MCF 10A (cell line): Measurements from ENCODE around the gene PRKAR1B. TPM values are rescaled to one million over a fixed set of nuclear protein-coding genes. Genes with fewer than 3 reads are reported as not detected.

ENCODE experiments used
- BruUV-seq: library from RNA; stranded (reverse); fragments of 400-500 nt; replicated peaks from 2 replicates; lab custom pipeline; 2021; lab: Mats Ljungman, UMichigan
- CTCF ChIA-PET: fragments of 300-600 bp; sonication (Branson Sonifier 250); formaldehyde crosslinking; extraction: SDS; loops from one replicate; lab custom pipeline; 2021; ENCODE audit warnings: antibody characterized with exemption, inconsistent platforms; lab: Yijun Ruan, JAX
- POLR2A ChIA-PET: fragments of 300-600, 350-650 bp; sonication (Branson Sonifier 250); formaldehyde crosslinking; extraction: SDS; loops from one replicate; lab custom pipeline; 2020; ENCODE audit warnings: antibody characterized with exemption, inconsistent platforms; lab: Yijun Ruan, JAX
- DNase-seq: peaks from one replicate; pipeline ENCODE4 v3.0.0-alpha.2; 2018; ENCODE audit not compliant: unreplicated experiment
- H3K27ac Mint-ChIP-seq: one replicate; pipeline ENCODE4 v1.8.0; 2022; ENCODE audit warnings: mild to moderate bottlenecking, low read depth, mixed read lengths; ENCODE audit not compliant: unreplicated experiment
- H3K27me3 Mint-ChIP-seq: one replicate; pipeline ENCODE4 v1.8.0; 2022; ENCODE audit warnings: mixed read lengths; ENCODE audit not compliant: insufficient read depth, unreplicated experiment
- H3K36me3 Mint-ChIP-seq: one replicate; pipeline ENCODE4 v1.8.0; 2022; ENCODE audit warnings: mild to moderate bottlenecking, moderate library complexity, mixed read lengths; ENCODE audit not compliant: insufficient read depth, unreplicated experiment
- H3K4me1 Mint-ChIP-seq: one replicate; pipeline ENCODE4 v1.8.0; 2022; ENCODE audit warnings: mixed read lengths; ENCODE audit not compliant: insufficient read depth, unreplicated experiment
- H3K4me3 Mint-ChIP-seq: one replicate; pipeline ENCODE4 v1.8.0; 2022; ENCODE audit warnings: mild to moderate bottlenecking, moderate library complexity, mixed read lengths; ENCODE audit not compliant: unreplicated experiment
- H3K9me3 Mint-ChIP-seq: one replicate; pipeline ENCODE4 v1.8.0; 2022; ENCODE audit warnings: mixed read lengths; ENCODE audit not compliant: unreplicated experiment
- intact Hi-C: fragments of 100-400 bp; cut with micrococcal nuclease; formaldehyde crosslinking; loops from 2 replicates; pipeline ENCODE4 v1.14.1; 2022
- total RNA-seq: library from RNA; stranded (reverse); gene quantifications from 2 replicates; pipeline ENCODE4 v1.2.3, GENCODE V29; 2022
- TF ChIP-seq, protein P1 (sequence below): fragments of 200-600 bp; IDR thresholded peaks from one replicate; pipeline ENCODE4 v1.8.0; 2022; ENCODE audit warnings: antibody characterized with exemption, mild to moderate bottlenecking; ENCODE audit not compliant: unreplicated experiment

PRKAR1B gene
- total RNA-seq, 1 experiment from 2014 or later = 31.5 TPM

DNA sequence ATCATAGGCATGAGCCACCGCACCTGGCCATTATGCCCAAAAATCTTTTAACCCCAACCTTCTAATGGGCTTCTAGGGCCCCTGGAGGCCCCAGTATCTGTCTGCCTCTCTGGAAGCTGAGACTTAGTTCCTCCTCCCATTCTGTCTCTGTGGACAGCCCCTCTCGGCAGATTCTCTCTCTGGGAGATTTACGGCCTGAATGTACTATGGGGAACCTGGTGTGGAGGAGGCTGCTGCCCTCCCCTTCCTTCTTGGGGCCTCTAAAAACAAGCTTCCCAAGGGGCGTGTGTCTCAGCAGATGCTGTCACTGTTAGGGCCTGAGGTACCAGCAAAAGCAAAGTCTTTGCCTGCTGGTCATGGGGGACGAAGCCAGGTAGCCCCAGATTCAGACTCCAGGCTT is 35.8 kb upstream of the PRKAR1B start:
- ChIA-PET POLR2A (no interaction called here), CTCF (interaction anchor here (0.6 kb wide), 1 partner anchor 440 kb away, joined by 3 read pairs; no protein-coding TSS in a partner anchor)
- Mint-ChIP-seq H3K4me1 (no peaks in the 10 kb centered on the region), H3K9me3 (no peaks in the 10 kb centered on the region), H3K4me3 (no peak overlapping the region), H3K27me3 (no peaks in the 10 kb centered on the region), H3K36me3 (peaks cover 78% of the 10 kb centered on the region), H3K27ac (no peak overlapping the region)
- intact Hi-C loops = no loop called here
- TF ChIP-seq, protein P1, sequence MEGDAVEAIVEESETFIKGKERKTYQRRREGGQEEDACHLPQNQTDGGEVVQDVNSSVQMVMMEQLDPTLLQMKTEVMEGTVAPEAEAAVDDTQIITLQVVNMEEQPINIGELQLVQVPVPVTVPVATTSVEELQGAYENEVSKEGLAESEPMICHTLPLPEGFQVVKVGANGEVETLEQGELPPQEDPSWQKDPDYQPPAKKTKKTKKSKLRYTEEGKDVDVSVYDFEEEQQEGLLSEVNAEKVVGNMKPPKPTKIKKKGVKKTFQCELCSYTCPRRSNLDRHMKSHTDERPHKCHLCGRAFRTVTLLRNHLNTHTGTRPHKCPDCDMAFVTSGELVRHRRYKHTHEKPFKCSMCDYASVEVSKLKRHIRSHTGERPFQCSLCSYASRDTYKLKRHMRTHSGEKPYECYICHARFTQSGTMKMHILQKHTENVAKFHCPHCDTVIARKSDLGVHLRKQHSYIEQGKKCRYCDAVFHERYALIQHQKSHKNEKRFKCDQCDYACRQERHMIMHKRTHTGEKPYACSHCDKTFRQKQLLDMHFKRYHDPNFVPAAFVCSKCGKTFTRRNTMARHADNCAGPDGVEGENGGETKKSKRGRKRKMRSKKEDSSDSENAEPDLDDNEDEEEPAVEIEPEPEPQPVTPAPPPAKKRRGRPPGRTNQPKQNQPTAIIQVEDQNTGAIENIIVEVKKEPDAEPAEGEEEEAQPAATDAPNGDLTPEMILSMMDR = no peak
- no peak for DNase-seq
- no TSS peak for BruUV-seq

DNA sequence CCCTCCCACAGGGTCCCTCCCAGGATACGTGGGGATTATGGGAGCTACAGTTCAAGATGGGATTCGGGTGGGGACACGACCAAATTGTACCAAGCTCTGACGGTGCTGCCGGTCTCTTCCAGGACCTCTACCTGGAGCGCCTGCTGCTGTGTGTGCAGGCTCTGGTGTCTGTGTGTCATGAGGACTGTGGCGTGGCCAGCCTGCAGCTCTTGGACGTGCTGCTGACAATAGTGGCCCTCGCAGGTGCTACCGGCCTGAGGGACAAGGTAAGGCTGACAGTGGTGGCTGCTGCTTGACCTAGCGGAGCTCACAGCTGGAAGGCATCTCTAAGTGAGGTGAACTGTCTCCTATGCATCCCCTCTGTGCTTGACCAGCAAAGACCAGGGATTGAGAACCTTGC is 34.5 kb upstream of the PRKAR1B start:
- Mint-ChIP-seq H3K4me1 (no peaks in the 10 kb centered on the region), H3K27me3 (no peaks in the 10 kb centered on the region), H3K4me3 (no peak overlapping the region), H3K27ac (no peak overlapping the region), H3K9me3 (no peaks in the 10 kb centered on the region), H3K36me3 (peaks cover 75% of the 10 kb centered on the region)
- BruUV-seq = no TSS peak
- DNase-seq = no peak
- intact Hi-C loops = no loop called here
- ChIA-PET POLR2A (no interaction called here), CTCF (interaction anchor here (0.6 kb wide), 1 partner anchor 145 kb away, joined by 3 read pairs; no protein-coding TSS in a partner anchor)
- TF ChIP-seq, protein P1 = no peak

DNA sequence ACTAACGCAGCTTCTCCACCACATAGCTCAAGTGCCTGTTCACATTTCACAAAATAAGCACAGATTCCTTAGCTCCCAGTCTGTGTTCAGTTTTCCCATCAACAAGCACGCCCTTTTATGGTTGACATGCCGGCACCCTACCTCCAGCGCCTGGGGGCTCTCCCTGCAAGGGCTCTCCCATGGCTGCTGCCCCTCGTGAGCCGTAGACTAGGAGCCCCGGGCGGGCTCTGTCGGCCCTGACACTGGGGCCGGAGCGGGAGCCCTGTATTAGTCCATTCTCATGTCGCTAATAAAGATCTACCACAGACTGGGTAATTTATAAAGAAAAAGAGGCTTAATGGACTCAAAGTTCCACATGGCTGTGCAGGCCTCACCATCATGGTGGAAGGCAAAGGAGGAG is 34.0 kb upstream of the PRKAR1B start:
- no TSS peak for BruUV-seq
- H3K4me3 Mint-ChIP-seq = no peak overlapping the region
- peaks cover 76% of the 10 kb centered on the region for H3K36me3 Mint-ChIP-seq
- no peaks in the 10 kb centered on the region for H3K27me3 Mint-ChIP-seq
- no peak for DNase-seq
- H3K27ac Mint-ChIP-seq = no peak overlapping the region
- ChIA-PET POLR2A (no interaction called here), CTCF (interaction anchor here (0.6 kb wide), 1 partner anchor 32 kb away, joined by 7 read pairs; no protein-coding TSS in a partner anchor)
- H3K9me3 Mint-ChIP-seq = no peaks in the 10 kb centered on the region
- TF ChIP-seq, protein P1 = no peak
- H3K4me1 Mint-ChIP-seq = no peaks in the 10 kb centered on the region
- intact Hi-C loops = no loop called here

DNA sequence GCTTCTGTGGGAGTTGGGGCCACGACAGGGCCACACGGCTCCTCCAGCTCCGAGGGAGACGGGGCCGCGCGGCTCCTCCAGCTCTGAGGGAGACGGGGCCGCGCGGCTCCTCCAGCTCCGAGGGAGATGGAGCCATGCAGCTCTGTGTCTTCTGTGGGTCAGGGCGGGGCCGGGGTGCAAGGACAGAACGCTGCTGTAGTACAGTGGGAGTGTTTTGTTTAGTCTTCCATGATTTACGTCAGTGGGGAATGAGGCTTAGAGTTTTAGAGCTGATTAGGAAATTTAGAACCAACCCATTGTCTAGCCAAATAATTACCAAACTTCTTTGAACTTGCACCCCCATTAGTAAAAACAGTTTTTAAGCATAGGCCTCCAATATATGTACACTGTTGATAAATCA is 32.9 kb upstream of the PRKAR1B start:
- Mint-ChIP-seq H3K4me3 (no peak overlapping the region), H3K9me3 (no peaks in the 10 kb centered on the region), H3K27me3 (no peaks in the 10 kb centered on the region), H3K27ac (no peak overlapping the region), H3K36me3 (peaks cover 74% of the 10 kb centered on the region), H3K4me1 (no peaks in the 10 kb centered on the region)
- no peak for DNase-seq
- no TSS peak for BruUV-seq
- POLR2A ChIA-PET = no interaction called here
- CTCF ChIA-PET = interaction anchor here (0.5 to 0.6 kb wide), 2 partner anchors 8 to 167 kb away, joined by 3 read pairs; no protein-coding TSS in a partner anchor
- intact Hi-C loops = no loop called here
- TF ChIP-seq, protein P1 = no peak
